ENCODE results near the gene IMMP1L. TPM values are rescaled to one million over a fixed set of nuclear protein-coding genes. Genes with fewer than 3 reads are reported as not detected.

The IMMP1L gene
- total and polyA plus RNA-seq, 2 donors (not counting 1 experiment from before 2014, with no cell fraction given), result 14.3 to 16.5 TPM

- H3K27me3 ChIP-seq (replicated peaks in 1 of 4; ENCODE audit: control extremely low read depth in 1 of 4, control insufficient read depth in 3 of 4, insufficient read depth in 4 of 4, low read length in 3 of 4), result no peaks in the 10 kb centered on the region
- H3K36me3 ChIP-seq (replicated peaks in 1 of 2; ENCODE audit: control extremely low read depth in 1 of 2, control insufficient read depth in 1 of 2, extremely low read depth in 1 of 2, insufficient read depth in 2 of 2, low read length in 1 of 2), result no peaks in the 10 kb centered on the region
- no peaks in the 10 kb centered on the region for H3K9me3 Mint-ChIP-seq (ENCODE audit: insufficient read depth)
- H3K4me3 Mint-ChIP-seq, result no peak overlapping the region
- intact Hi-C loops (cut with micrococcal nuclease), result no loop called here
- no peak overlapping the region for H3K4me3 ChIP-seq (ENCODE audit: control extremely low read depth in 1 of 5, extremely low read depth in 1 of 5, insufficient read depth in 1 of 5, low read depth in 2 of 5, low read length in 4 of 5)
- ATAC-seq (ENCODE audit: low read depth) (no peak), DNase-seq (no peak)
- H3K27ac Mint-ChIP-seq, result no peak overlapping the region
- no peak for TF ChIP-seq EZH2 (IDR thresholded peaks at IDR 0.05; ENCODE audit: borderline replicate concordance, insufficient read depth, low read depth, low read length, poor library complexity, severe bottlenecking)
- TF ChIP-seq, protein P1, sequence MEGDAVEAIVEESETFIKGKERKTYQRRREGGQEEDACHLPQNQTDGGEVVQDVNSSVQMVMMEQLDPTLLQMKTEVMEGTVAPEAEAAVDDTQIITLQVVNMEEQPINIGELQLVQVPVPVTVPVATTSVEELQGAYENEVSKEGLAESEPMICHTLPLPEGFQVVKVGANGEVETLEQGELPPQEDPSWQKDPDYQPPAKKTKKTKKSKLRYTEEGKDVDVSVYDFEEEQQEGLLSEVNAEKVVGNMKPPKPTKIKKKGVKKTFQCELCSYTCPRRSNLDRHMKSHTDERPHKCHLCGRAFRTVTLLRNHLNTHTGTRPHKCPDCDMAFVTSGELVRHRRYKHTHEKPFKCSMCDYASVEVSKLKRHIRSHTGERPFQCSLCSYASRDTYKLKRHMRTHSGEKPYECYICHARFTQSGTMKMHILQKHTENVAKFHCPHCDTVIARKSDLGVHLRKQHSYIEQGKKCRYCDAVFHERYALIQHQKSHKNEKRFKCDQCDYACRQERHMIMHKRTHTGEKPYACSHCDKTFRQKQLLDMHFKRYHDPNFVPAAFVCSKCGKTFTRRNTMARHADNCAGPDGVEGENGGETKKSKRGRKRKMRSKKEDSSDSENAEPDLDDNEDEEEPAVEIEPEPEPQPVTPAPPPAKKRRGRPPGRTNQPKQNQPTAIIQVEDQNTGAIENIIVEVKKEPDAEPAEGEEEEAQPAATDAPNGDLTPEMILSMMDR (IDR thresholded peaks at IDR 0.05), result no peak
- CTCF ChIA-PET, result no interaction called here
- no peak overlapping the region for H2AFZ ChIP-seq (ENCODE audit: insufficient read depth, low read depth, low read length, poor library complexity, severe bottlenecking)
- H3K4me2 ChIP-seq (replicated peaks; ENCODE audit: low read depth, low read length, poor library complexity, severe bottlenecking), result no peak overlapping the region
- H3K27ac ChIP-seq (ENCODE audit: low read length in 2 of 2), result no peak overlapping the region
- H3K9me3 ChIP-seq (ENCODE audit: control extremely low read depth in 1 of 3, control insufficient read depth in 2 of 3, insufficient read depth in 1 of 3, low read length in 2 of 3), result no peaks in the 10 kb centered on the region
- H3K79me2 ChIP-seq (ENCODE audit: control insufficient read depth, insufficient read depth, low read length), result peaks cover 3% of the 10 kb centered on the region
- no peaks in the 10 kb centered on the region for H3K4me1 ChIP-seq (ENCODE audit: control insufficient read depth in 2 of 2, insufficient read depth in 2 of 2, low read length in 2 of 2)
- no peaks in the 10 kb centered on the region for H3K27me3 Mint-ChIP-seq
- no peaks in the 10 kb centered on the region for H4K20me1 ChIP-seq (ENCODE audit: control insufficient read depth, insufficient read depth, low read length, poor library complexity, severe bottlenecking)
- POLR2A ChIA-PET, result no interaction called here
- no peak overlapping the region for H3K9ac ChIP-seq (ENCODE audit: low read length)
- no peaks in the 10 kb centered on the region for H3K4me1 Mint-ChIP-seq
Observed at GRCh38 chr11:31474083-31474482, 35.3 kb downstream of the IMMP1L start.

DNA sequence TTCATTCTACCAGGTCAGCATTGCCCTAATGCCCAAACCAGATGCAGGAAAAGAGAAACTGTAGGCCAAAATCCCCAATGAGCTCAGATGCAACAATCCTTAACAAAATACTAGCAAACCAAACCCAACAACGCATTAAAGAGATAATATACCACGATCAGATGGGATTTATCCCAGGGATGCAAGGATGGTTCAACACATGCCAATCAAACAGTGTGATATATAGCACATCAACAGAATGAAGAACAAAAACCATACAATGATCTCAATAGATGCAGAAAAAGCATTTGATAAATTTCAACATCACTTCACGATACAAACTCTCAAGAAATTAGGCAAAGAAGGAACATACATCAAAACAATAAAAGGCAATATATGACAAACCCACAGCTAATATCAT is 45.0 kb downstream of the IMMP1L start:
- Histone ChIP-seq H3K4me3 (ENCODE audit: control extremely low read depth in 1 of 5, extremely low read depth in 1 of 5, insufficient read depth in 1 of 5, low read depth in 2 of 5, low read length in 4 of 5) (no peak overlapping the region), H3K4me2 (replicated peaks; ENCODE audit: low read depth, low read length, poor library complexity, severe bottlenecking) (no peak overlapping the region), H2AFZ (ENCODE audit: insufficient read depth, low read depth, low read length, poor library complexity, severe bottlenecking) (no peak overlapping the region), H3K36me3 (replicated peaks in 1 of 2; ENCODE audit: control extremely low read depth in 1 of 2, control insufficient read depth in 1 of 2, extremely low read depth in 1 of 2, insufficient read depth in 2 of 2, low read length in 1 of 2) (peaks cover 0 to 2% of the 10 kb centered on the region in 2 experiments), H3K9ac (ENCODE audit: low read length) (no peak overlapping the region), H3K79me2 (ENCODE audit: control insufficient read depth, insufficient read depth, low read length) (no peaks in the 10 kb centered on the region), H3K27ac (ENCODE audit: low read length in 2 of 2) (no peak overlapping the region), H3K27me3 (replicated peaks in 1 of 4; ENCODE audit: control extremely low read depth in 1 of 4, control insufficient read depth in 3 of 4, insufficient read depth in 4 of 4, low read length in 3 of 4) (no peaks in the 10 kb centered on the region), H3K9me3 (ENCODE audit: control extremely low read depth in 1 of 3, control insufficient read depth in 2 of 3, insufficient read depth in 1 of 3, low read length in 2 of 3) (peaks cover 0 to 10% (median 7%) of the 10 kb centered on the region in 3 donors), H3K4me1 (ENCODE audit: control insufficient read depth in 2 of 2, insufficient read depth in 2 of 2, low read length in 2 of 2) (no peaks in the 10 kb centered on the region), H4K20me1 (ENCODE audit: control insufficient read depth, insufficient read depth, low read length, poor library complexity, severe bottlenecking) (no peaks in the 10 kb centered on the region)
- 100% methylated on average over 1 of the region's 3 CpGs for WGBS (ENCODE audit: insufficient coverage)
- ATAC-seq (ENCODE audit: low read depth) (no peak), DNase-seq (no peak)
- intact Hi-C loops (cut with micrococcal nuclease), result no loop called here
- H3K4me3 Mint-ChIP-seq, result no peak overlapping the region
- peaks cover 7% of the 10 kb centered on the region for H3K9me3 Mint-ChIP-seq (ENCODE audit: insufficient read depth)
- no peaks in the 10 kb centered on the region for H3K4me1 Mint-ChIP-seq
- no peak overlapping the region for H3K27ac Mint-ChIP-seq
- POLR2A ChIA-PET, result no interaction called here
- CTCF ChIA-PET, result no interaction called here
- H3K27me3 Mint-ChIP-seq, result no peaks in the 10 kb centered on the region
- TF ChIP-seq EZH2 (IDR thresholded peaks at IDR 0.05; ENCODE audit: borderline replicate concordance, insufficient read depth, low read depth, low read length, poor library complexity, severe bottlenecking), result no peak
- TF ChIP-seq, protein P1 (IDR thresholded peaks at IDR 0.05), result no peak

Measured in B cell (primary cell).